GM19372 (cell line): ENCODE results near the gene TAF4B.
A peak's percentile ranks its signal among the peaks of the same experiment; 100 is the strongest.
"Not testable (repeated sequence)": the region's sequence is repeated elsewhere in the genome, so short reads cannot be mapped to it uniquely, and the experiment has no call there.

Experiments
- ATAC-seq: cut with Tn5 transposase; IDR thresholded peaks from one replicate; pipeline ENCODE4 v1.9.1; 2021; ENCODE audit warnings: mild to moderate bottlenecking, low read depth, moderate library complexity; ENCODE audit not compliant: unreplicated experiment

TAF4B gene

GRCh38 chr18:26303222-26303621, 77.0 kb downstream of the TAF4B start:
- not testable (repeated sequence) for ATAC-seq

GRCh38 chr18:26304511-26304910, 78.3 kb downstream of the TAF4B start:
- no peak for ATAC-seq

GRCh38 chr18:26307161-26307773, 81.0 kb downstream of the TAF4B start:
- ATAC-seq = no peak

GRCh38 chr18:26309281-26309680, 83.0 kb downstream of the TAF4B start:
- no peak for ATAC-seq

- no peak for ATAC-seq
Observed at GRCh38 chr18:26312199-26312598, 86.0 kb downstream of the TAF4B start.

- no peak for ATAC-seq
Observed at GRCh38 chr18:26317398-26317797, 91.2 kb downstream of the TAF4B start.

- no peak for ATAC-seq
Observed at GRCh38 chr18:26320686-26321085, 94.4 kb downstream of the TAF4B start.

- no peak for ATAC-seq
Observed at GRCh38 chr18:26322890-26323653, 96.8 kb downstream of the TAF4B start.

GRCh38 chr18:26325771-26326170, 99.5 kb downstream of the TAF4B start:
- ATAC-seq = no peak

GRCh38 chr18:26327062-26327461, 100.8 kb downstream of the TAF4B start:
- ATAC-seq = no peak

GRCh38 chr18:26332991-26333390, 106.7 kb downstream of the TAF4B start:
- ATAC-seq = no peak

- no peak for ATAC-seq
Observed at GRCh38 chr18:26335156-26335555, 108.9 kb downstream of the TAF4B start.

GRCh38 chr18:26335571-26336487, 109.6 kb downstream of the TAF4B start:
- ATAC-seq = no peak

GRCh38 chr18:26336572-26336971, 110.3 kb downstream of the TAF4B start:
- no peak for ATAC-seq

- ATAC-seq = no peak
Observed at GRCh38 chr18:26342646-26343045, 116.4 kb downstream of the TAF4B start.

- ATAC-seq = no peak
Observed at GRCh38 chr18:26350961-26351360, 124.7 kb downstream of the TAF4B start.

- peak; percentile 66 for ATAC-seq
Observed at GRCh38 chr18:26356045-26356785, 130.0 kb downstream of the TAF4B start.

- no peak for ATAC-seq
Observed at GRCh38 chr18:26357960-26358359, 131.7 kb downstream of the TAF4B start.

GRCh38 chr18:26362021-26362420, 135.8 kb downstream of the TAF4B start:
- ATAC-seq = no peak

GRCh38 chr18:26367425-26367824, 141.2 kb downstream of the TAF4B start:
- ATAC-seq = no peak
